ACC112 (cell line): ENCODE results near the gene FTH1.
"Not testable (repeated sequence)": the region's sequence is repeated elsewhere in the genome, so short reads cannot be mapped to it uniquely, and the experiment has no call there.

Experiments used
- H2AFZ ChIP-seq: fragments of 200-600 bp; sonication (generic); one replicate; pipeline ENCODE4 v1.6.0; 2017; ENCODE audit warnings: antibody characterized with exemption, low read length; ENCODE audit not compliant: unreplicated experiment
- H3K27ac ChIP-seq: fragments of 200-600 bp; sonication (generic); 2 replicates; pipeline ENCODE4 v1.5.1; 2014; ENCODE audit warnings: low read depth, mild to moderate bottlenecking, antibody characterized with exemption, low read length, moderate library complexity
- H3K27me3 ChIP-seq: fragments of 200-600 bp; sonication (generic); 2 replicates; pipeline ENCODE4 v1.6.1; 2014; ENCODE audit warnings: mild to moderate bottlenecking, antibody characterized with exemption, low read length, moderate library complexity, mixed read lengths; ENCODE audit not compliant: insufficient read depth
- H3K36me3 ChIP-seq: fragments of 200-600 bp; sonication (generic); 2 replicates; pipeline ENCODE4 v1.6.1; 2016; ENCODE audit warnings: mild to moderate bottlenecking, antibody characterized with exemption, low read length, moderate library complexity, mixed read lengths; ENCODE audit not compliant: insufficient read depth
- H3K4me1 ChIP-seq: fragments of 200-600 bp; sonication (generic); one replicate; pipeline ENCODE4 v1.6.1; 2016; ENCODE audit warnings: low read length, mixed read lengths; ENCODE audit not compliant: insufficient read depth, unreplicated experiment, control insufficient read depth
- H3K4me3 ChIP-seq: fragments of 200-600 bp; sonication (generic); 2 replicates; pipeline ENCODE4 v1.5.1; 2014; ENCODE audit warnings: mild to moderate bottlenecking, low read depth, low read length
- H3K79me2 ChIP-seq: fragments of 200-600 bp; sonication (generic); one replicate; pipeline ENCODE4 v1.6.0; 2016; ENCODE audit warnings: low read length; ENCODE audit not compliant: control insufficient read depth, unreplicated experiment, insufficient read depth

Gene FTH1

GRCh38 chr11:61967116-61967923 is at the start of gene FTH1:
TSS of gene FTH1 (minus strand) at chr11:61967634. CDS start at chr11:61967425, 209 bp downstream.
- H2AFZ ChIP-seq = no peak within 1 kb of the TSS
- H3K27me3 ChIP-seq = no peaks in the 10 kb centered on the region
- peaks cover 50% of the 10 kb centered on the region for H3K4me1 ChIP-seq
- H3K79me2 ChIP-seq = peaks cover 46% of the 10 kb centered on the region
- peaks cover 31% of the 10 kb centered on the region for H3K36me3 ChIP-seq
- H3K4me3 ChIP-seq = peak within 1 kb of the TSS; percentile 98
- peak within 1 kb of the TSS; percentile 100 for H3K27ac ChIP-seq

DNA sequence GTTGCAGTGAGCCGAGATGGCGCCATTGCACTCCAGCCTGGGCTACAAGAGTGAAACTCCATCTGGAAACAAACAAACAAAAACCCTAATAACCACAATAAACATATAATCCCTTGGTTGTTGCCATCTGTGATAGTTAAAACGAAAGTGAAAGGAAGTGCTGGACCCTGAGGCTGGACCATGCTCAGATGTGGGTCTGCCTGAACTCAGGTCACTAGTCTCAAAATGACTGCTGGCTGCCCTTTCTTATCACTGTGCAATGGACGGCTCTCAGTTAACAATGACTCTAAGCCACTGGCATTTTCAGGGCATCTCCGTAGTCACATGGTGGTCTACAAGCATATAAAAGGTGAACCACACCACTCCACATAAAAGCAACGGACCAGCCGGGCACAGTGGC is 48.2 kb upstream of the FTH1 start:
- Histone ChIP-seq H3K27ac (no peak overlapping the region), H3K4me1 (peaks cover 19% of the 10 kb centered on the region), H2AFZ (no peak overlapping the region), H3K79me2 (no peaks in the 10 kb centered on the region), H3K36me3 (no peaks in the 10 kb centered on the region), H3K27me3 (no peaks in the 10 kb centered on the region), H3K4me3 (no peak overlapping the region)

DNA sequence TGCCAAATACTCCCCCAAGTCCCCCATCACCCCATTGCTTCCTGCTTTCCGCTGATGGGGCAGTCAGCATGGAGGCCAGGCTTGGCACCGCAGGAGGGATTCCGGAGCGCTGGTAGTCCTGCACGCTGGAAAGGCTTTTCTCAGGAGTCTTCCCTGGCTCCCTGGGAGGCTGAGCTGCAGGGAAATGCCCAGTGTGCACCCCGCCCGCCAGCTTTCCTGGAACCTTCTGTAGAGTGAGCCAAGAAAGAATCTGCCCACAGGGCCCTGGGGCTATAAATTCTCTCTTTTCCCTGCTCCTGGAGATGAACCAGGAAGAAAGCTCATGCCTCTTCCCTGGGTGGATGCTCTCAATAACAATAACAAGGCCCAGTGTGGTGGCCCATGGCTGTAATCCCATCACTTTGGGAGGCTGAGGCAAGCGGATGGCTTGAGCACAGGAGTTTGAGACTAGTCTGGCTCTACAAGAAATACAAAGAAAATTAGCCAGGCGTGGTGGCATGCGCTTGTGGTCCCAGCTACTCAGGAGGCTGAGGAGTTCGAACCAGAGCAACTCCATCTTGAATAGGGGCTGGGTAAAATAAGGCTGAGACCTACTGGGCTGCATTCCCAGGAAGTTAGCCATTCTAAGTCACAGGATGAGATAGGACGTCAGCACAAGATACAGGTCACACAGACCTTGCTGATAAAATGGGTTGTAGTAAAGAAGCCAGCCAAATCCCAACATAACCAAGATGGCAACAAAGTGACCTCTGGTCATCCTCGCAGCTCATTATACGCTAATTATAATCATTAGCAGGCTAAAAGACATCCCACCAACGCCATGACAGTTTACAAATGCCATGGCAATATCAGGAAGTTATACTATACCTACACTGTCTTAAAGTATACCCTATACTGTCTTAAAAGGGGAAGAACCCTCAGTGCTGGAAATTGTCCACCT is 46.4 kb upstream of the FTH1 start:
- H3K27me3 ChIP-seq = no peaks in the 10 kb centered on the region
- no peak overlapping the region for H2AFZ ChIP-seq

DNA sequence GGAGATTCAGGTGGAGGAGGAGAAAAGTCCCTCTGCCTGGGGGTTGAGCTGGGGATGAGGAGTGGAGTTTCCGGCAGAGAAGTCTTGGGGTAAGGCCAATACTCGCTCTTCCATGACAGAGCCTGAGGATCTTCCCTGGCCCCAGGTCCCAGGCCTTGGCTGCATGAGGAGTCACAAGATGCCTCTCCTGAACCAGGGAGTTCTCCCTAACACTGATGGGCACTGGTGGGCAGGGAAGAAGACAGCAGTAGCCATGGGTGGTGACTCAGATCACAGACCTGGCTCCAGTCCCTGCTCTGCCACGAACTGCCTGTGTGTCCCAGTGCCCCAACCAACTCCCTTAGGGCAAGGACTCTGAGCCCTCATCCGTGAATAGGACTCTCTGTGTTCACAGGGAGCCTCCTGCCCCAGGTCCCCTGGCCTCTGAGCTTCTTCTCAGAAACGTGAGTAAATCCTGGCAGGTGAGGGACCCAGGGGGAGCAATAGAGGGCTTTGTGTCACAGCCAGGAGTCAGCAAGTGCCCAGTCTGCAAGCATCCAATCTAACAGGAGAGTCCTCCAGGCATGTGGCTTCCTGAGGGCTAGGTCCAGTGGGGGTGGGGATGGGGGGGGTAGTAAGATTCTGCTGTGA is 45.5 kb upstream of the FTH1 start:
- peaks cover 19% of the 10 kb centered on the region for H3K4me1 ChIP-seq
- H3K36me3 ChIP-seq = no peaks in the 10 kb centered on the region
- no peaks in the 10 kb centered on the region for H3K79me2 ChIP-seq
- H3K27ac ChIP-seq = peak overlapping the region; percentile 34; the same call in 1 of the 2 replicates
- H2AFZ ChIP-seq = no peak overlapping the region
- H3K27me3 ChIP-seq = no peaks in the 10 kb centered on the region
- H3K4me3 ChIP-seq = no peak overlapping the region

More for the DNA sequence above, 46.4 kb upstream of the FTH1 start:
- Histone ChIP-seq H3K4me1 (peaks cover 19% of the 10 kb centered on the region), H3K27ac (no peak overlapping the region), H3K4me3 (no peak overlapping the region), H3K36me3 (no peaks in the 10 kb centered on the region), H3K79me2 (no peaks in the 10 kb centered on the region)

- H3K36me3 ChIP-seq = no peaks in the 10 kb centered on the region
- H2AFZ ChIP-seq = no peak overlapping the region
- peak overlapping the region; percentile 34; the same call in 1 of the 2 replicates for H3K27ac ChIP-seq
- H3K79me2 ChIP-seq = no peaks in the 10 kb centered on the region
- no peak overlapping the region for H3K4me3 ChIP-seq
- peaks cover 19% of the 10 kb centered on the region for H3K4me1 ChIP-seq
- no peaks in the 10 kb centered on the region for H3K27me3 ChIP-seq
These were observed 45.0 kb upstream of the FTH1 start for GRCh38 chr11:62012451-62012831.

DNA sequence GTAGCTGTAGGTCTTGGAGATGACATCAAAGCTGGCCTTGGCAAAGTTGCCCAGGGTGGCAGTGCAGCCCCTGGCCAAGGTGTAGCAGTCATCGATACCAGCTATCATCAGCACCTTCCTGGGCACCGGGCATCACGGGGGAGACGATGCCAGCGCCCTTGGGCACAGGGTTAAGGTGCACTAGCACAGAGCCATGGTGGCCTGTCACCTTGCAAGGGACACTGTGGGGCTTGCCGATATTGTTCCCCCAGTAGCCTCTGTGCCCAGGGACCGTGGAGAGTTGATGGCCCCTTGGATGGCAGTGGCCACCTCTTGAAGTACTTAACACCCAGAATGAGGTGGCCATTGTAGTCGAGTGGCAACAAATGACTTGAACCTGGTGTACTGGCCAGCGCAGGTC is 44.4 kb upstream of the FTH1 start:
- no peak overlapping the region for H3K27ac ChIP-seq
- peaks cover 19% of the 10 kb centered on the region for H3K4me1 ChIP-seq
- no peaks in the 10 kb centered on the region for H3K79me2 ChIP-seq
- H3K4me3 ChIP-seq = no peak overlapping the region
- no peaks in the 10 kb centered on the region for H3K36me3 ChIP-seq
- H2AFZ ChIP-seq = no peak overlapping the region
- H3K27me3 ChIP-seq = no peaks in the 10 kb centered on the region

DNA sequence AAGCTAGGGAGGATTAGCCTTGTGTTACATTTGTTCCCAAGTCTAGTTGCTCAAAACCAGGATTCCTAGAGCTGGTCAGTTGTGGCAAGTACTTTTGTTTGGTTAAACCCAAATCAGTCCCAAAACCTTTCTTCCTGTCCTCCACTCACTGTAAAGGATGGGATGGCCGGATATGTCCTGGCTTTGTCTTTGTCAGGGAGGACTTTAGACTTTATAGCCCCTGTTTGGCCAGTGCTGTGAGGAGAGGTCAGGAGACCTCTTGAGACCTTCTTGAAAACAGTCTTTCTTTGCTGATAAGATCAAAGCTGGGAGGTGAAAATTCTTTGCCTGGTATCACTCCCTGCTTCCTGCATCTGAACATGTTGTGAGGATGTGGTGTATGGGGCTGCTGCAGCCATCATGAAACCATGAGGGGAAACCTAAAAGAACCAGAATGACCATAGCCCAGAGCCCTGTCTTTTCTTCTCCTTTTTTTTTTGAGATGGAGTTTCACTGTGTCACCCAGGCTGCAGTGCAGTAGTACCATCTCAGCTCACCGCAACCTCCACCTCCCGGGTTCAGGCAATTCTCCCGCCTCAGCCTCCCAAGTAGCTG is 43.6 kb upstream of the FTH1 start:
- Histone ChIP-seq H3K4me3 (no peak overlapping the region), H3K79me2 (no peaks in the 10 kb centered on the region), H3K36me3 (no peaks in the 10 kb centered on the region), H3K4me1 (peaks cover 19% of the 10 kb centered on the region), H2AFZ (no peak overlapping the region), H3K27ac (no peak overlapping the region), H3K27me3 (no peaks in the 10 kb centered on the region)

GRCh38 chr11:62008193-62008592 is 40.8 kb upstream of the FTH1 start:
- Histone ChIP-seq H3K79me2 (no peaks in the 10 kb centered on the region), H3K27me3 (no peaks in the 10 kb centered on the region), H2AFZ (no peak overlapping the region), H3K4me1 (peaks cover 24% of the 10 kb centered on the region), H3K36me3 (no peaks in the 10 kb centered on the region), H3K27ac (no peak overlapping the region), H3K4me3 (no peak overlapping the region)

DNA sequence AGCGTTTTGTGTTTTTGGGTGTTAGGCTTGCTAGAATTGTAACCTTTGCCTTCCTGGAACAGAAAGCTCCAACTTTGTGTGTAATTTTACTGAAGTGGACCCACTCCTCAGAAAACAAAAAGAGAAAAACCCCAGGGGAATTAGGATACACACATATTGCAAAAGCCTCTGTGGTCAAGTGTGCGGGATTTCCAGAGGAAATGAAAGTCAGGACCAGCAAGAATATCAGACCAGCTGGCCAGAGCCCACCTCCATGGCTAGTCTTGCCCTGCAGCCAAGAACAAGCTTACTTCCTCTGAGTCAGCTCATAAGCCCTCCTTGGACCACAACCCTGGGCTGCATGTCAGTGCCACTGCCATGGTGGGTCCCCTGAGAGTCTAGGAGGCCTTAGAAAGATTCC is 37.0 kb upstream of the FTH1 start:
- peak overlapping the region; percentile 47 for H3K27ac ChIP-seq
- H3K4me3 ChIP-seq = no peak overlapping the region
- no peak overlapping the region for H2AFZ ChIP-seq
- H3K79me2 ChIP-seq = no peaks in the 10 kb centered on the region
- peaks cover 14% of the 10 kb centered on the region for H3K4me1 ChIP-seq
- H3K27me3 ChIP-seq = no peaks in the 10 kb centered on the region
- no peaks in the 10 kb centered on the region for H3K36me3 ChIP-seq

DNA sequence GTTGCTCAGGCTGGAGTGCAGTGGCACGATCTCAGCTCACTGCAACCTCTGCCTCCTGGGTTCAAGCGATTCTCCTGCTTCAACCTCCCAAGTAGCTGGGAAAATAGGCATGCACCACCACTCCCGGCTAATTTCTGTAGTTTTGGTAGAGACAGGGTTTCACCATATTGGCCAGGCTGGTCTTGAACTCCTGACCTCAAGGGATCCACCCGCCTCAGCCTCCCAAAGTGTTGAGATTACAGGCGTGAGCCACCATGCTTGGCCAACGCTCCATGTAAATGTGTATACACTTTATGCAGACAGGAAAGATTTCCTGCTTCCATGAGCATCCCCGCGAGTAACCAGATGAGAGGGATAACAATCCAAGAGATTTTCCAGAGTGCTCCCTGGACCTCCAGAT is 34.8 kb upstream of the FTH1 start:
- H2AFZ ChIP-seq, H3K27me3 ChIP-seq, H3K36me3 ChIP-seq, H3K79me2 ChIP-seq, H3K27ac ChIP-seq, H3K4me3 ChIP-seq: not testable (repeated sequence)
- H3K4me1 ChIP-seq = peaks cover 14% of the 10 kb centered on the region
